Transverse colon (tissue), 4 donors: ENCODE results near the gene SMIM21. TPM values are rescaled to one million over a fixed set of nuclear protein-coding genes. Genes with fewer than 3 reads are reported as not detected.

Experiments
- DNase-seq: peaks from one replicate; pipeline ENCODE4 v3.0.0-alpha.2; 2019
- H3K27ac ChIP-seq, 4 donors: fragments of 200-600 bp; sonication (generic); 2 replicates each; pipeline ENCODE4 v1.5.1; 2016 to 2018; ENCODE audit warnings: inconsistent platforms in 4 of 4
- H3K27me3 ChIP-seq: fragments of 200-600 bp; sonication (generic); 2 replicates; pipeline ENCODE4 v1.5.1; 2017; ENCODE audit warnings: inconsistent platforms
- H3K36me3 ChIP-seq, 4 donors: fragments of 200-600 bp; sonication (generic); 2 replicates each; pipeline ENCODE4 v1.5.1; 2017 to 2019; ENCODE audit warnings: inconsistent platforms in 4 of 4
- H3K4me1 ChIP-seq, 4 donors: fragments of 200-600 bp; sonication (generic); 2 replicates each; pipeline ENCODE4 v1.5.1; 2017 to 2020; ENCODE audit warnings: inconsistent platforms in 4 of 4
- H3K4me3 ChIP-seq, 4 donors: fragments of 200-600 bp; sonication (generic); 1 replicate in 1 of 4; 2 replicates in 3 of 4; pipeline versions ENCODE4 v1.5.1 to v1.6.1; 2017 to 2019; ENCODE audit warnings: inconsistent platforms in 4 of 4
- H3K9me3 ChIP-seq, 2 donors: fragments of 200-600 bp; sonication (generic); 2 replicates each; pipeline ENCODE4 v1.5.1; 2017 to 2019; ENCODE audit warnings: inconsistent platforms in 2 of 2
- EP300 ChIP-seq: sonication (generic); formaldehyde crosslinking; IDR thresholded peaks from one replicate; pipeline ENCODE4 v1.6.1; 2017; ENCODE audit warnings: antibody characterized with exemption, low read depth
- POLR2A ChIP-seq: fragments of 450-650 bp; IDR thresholded peaks from one replicate; pipeline ENCODE4 v1.6.1; 2016; ENCODE audit warnings: antibody characterized with exemption, mild to moderate bottlenecking, moderate library complexity
- POLR2AphosphoS5 ChIP-seq, 3 donors: sonication (generic); formaldehyde crosslinking; IDR thresholded peaks; one replicate each; pipeline ENCODE4 v1.6.1; 2016; ENCODE audit warnings: antibody characterized with exemption in 3 of 3
- WGBS, 2 donors: methylation state at CpG; one replicate each; pipeline ENCODE4 v1.1.5; 2018; ENCODE audit warnings: low coverage in 1 of 2; 5-methylcytosine and 5-hydroxymethylcytosine counted together
- in situ Hi-C, 4 donors: fragments of 200-750 bp; cut with MboI; loops; one replicate each; pipeline versions ENCODE4 v1.15.0 to v1.15.1; 2017; ENCODE audit warnings: low sequenced_read_pairs in 3 of 4, low pct_ligation_motif_present in 1 of 4, low pct_unique_long_range_greater_than_20kb in 1 of 4
- intact Hi-C: fragments of 100-400 bp; cut with DNase I; formaldehyde crosslinking; loops from one replicate; pipeline ENCODE4 v1.15.1; 2023; ENCODE audit warnings: low total_unique reads
- total RNA-seq, 4 donors: library from RNA; depleted of rRNA; stranded (reverse); fragments of >200 nt; gene quantifications; one replicate each; pipeline ENCODE4 v1.1.0, GENCODE V29; 2016
- TF ChIP-seq, protein P1 (sequence below), 5 experiments: fragments of 200-600 bp in 3 of 5; fragments of 450-650 bp in 2 of 5; sonication (generic) in 3 of 5; IDR thresholded peaks; 1 replicate in 2 of 5; 2 replicates in 3 of 5; pipeline ENCODE4 v1.5.1; 2016 to 2017; ENCODE audit warnings: antibody characterized with exemption in 5 of 5, inconsistent platforms in 3 of 5, mild to moderate bottlenecking in 2 of 5, moderate library complexity in 1 of 5

Gene SMIM21
- total RNA-seq, 4 donors from 2014 or later, result not detected

DNA sequence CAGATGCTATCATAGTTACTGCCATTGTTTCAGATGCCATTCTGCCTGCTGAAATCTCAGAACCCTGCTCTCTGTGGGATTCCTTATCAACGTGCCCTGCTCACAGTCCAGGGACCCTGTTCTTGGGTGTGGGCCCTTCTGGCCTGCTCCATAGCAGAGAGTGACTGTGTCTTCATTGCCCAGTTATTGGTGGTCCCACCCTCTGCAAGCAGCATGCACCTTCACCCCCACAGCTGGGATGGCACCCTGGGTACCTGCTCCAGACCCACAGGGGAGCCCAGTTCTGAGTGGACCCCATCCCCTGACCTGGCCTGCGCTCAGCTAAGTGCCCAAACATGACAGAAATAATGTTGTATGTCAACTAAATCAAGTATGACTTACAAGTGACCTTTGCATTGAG, 36.6 kb downstream of the SMIM21 start:
- Histone ChIP-seq H3K4me3 (no peak overlapping the region), H3K9me3 (no peaks in the 10 kb centered on the region), H3K4me1 (no peaks in the 10 kb centered on the region), H3K36me3 (no peaks in the 10 kb centered on the region), H3K27ac (no peak overlapping the region), H3K27me3 (no peaks in the 10 kb centered on the region)
- WGBS, 2 donors, result 58 to 66% methylated on average over 2 of the region's 2 CpGs
- TF ChIP-seq POLR2A (no peak), POLR2AphosphoS5 (IDR thresholded peaks at IDR 0.05) (no peak), EP300 (no peak)
- TF ChIP-seq, protein P1, sequence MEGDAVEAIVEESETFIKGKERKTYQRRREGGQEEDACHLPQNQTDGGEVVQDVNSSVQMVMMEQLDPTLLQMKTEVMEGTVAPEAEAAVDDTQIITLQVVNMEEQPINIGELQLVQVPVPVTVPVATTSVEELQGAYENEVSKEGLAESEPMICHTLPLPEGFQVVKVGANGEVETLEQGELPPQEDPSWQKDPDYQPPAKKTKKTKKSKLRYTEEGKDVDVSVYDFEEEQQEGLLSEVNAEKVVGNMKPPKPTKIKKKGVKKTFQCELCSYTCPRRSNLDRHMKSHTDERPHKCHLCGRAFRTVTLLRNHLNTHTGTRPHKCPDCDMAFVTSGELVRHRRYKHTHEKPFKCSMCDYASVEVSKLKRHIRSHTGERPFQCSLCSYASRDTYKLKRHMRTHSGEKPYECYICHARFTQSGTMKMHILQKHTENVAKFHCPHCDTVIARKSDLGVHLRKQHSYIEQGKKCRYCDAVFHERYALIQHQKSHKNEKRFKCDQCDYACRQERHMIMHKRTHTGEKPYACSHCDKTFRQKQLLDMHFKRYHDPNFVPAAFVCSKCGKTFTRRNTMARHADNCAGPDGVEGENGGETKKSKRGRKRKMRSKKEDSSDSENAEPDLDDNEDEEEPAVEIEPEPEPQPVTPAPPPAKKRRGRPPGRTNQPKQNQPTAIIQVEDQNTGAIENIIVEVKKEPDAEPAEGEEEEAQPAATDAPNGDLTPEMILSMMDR (IDR thresholded peaks at IDR 0.05), result no peak
- DNase-seq, result no peak
- in situ Hi-C loops (no loop called here), intact Hi-C loops (loop anchor here (1.0 kb wide), 1 partner anchor 25 kb away; no protein-coding TSS in a partner anchor)

DNA sequence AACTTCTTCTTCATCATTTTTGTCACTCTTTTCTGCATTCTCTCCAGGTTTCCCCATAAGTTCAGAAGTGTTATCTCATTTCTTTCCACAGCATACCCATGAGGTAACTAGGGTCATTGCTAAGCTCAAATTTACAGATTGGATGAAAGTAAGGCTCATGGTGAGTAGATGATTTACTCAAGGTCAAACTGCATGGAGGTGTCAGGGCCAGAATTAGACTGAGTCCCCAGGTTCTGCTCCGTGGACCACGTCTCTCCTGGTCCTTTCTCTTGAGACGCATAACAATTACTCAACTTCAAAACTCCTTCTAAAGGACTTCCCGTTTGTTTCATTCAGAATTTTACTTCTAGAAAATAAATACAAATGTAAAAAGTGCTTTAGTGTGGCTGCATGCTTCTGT, 43.4 kb downstream of the SMIM21 start:
- no peaks in the 10 kb centered on the region for H3K4me1 ChIP-seq
- in situ Hi-C loops, result no loop called here
- no peak for DNase-seq
- no peak overlapping the region for H3K27ac ChIP-seq
- H3K36me3 ChIP-seq, result no peaks in the 10 kb centered on the region
- WGBS, 2 donors, result 47 to 65% methylated on average over 2 to 4 of the region's 4 CpGs
- no peak for TF ChIP-seq POLR2A
- intact Hi-C loops, result no loop called here
- H3K27me3 ChIP-seq, result no peaks in the 10 kb centered on the region
- no peaks in the 10 kb centered on the region for H3K9me3 ChIP-seq
- no peak overlapping the region for H3K4me3 ChIP-seq

DNA sequence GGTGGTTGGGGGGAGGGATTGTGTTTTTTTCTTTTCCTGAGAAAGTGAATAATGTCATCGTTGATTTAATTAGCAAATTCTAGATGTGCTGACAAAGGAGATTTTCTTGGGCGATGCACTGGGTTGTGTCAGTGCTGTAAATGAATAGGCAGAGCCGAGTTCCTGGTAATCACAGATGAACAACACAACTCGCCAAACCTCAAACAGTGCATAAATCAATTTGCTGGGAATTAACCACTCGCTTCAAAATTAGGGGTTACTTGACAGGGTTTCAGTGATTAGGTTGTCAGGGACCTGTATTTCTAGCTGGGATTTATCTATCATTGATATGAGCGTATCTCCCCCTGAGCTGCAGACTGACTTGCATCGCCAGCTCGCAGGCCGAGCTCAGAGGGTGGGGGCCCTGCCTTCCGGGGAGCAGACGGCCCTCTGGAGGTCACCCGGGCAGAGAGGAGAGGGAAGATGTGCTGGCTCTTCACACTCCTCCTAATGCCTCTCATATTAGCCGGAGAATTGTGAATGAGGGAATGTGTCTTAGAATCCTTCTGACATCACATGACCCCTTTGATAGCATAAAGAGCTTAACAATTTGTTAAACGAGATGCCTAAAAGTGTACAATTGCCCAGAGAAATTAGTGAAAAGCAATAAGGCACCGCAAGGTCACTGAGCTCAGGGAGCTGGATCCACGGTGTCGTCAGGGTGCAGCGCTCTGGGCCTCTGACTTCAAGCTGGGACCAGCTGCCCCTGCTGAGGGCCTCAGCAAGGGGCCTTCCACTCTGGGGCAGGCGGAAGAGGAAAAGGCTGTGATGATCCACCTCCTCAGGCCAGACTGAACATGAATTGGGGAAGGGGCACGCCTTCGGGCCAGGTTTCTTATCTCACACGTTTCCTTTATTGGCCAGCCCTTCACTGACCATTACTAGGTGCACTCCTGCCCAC, 48.9 kb downstream of the SMIM21 start:
- Histone ChIP-seq H3K9me3 (no peaks in the 10 kb centered on the region), H3K27me3 (no peaks in the 10 kb centered on the region), H3K27ac (no peak overlapping the region), H3K36me3 (no peaks in the 10 kb centered on the region), H3K4me3 (no peak overlapping the region), H3K4me1 (no peaks in the 10 kb centered on the region)
- intact Hi-C loops (no loop called here), in situ Hi-C loops (no loop called here)
- WGBS, 2 donors, result 79 to 81% methylated on average over 7 to 22 of the region's 22 CpGs
- no peak for DNase-seq
- TF ChIP-seq POLR2A (no peak), EP300 (no peak), POLR2AphosphoS5 (IDR thresholded peaks at IDR 0.05) (no peak)
- TF ChIP-seq, protein P1 (IDR thresholded peaks at IDR 0.05), result no peak

DNA sequence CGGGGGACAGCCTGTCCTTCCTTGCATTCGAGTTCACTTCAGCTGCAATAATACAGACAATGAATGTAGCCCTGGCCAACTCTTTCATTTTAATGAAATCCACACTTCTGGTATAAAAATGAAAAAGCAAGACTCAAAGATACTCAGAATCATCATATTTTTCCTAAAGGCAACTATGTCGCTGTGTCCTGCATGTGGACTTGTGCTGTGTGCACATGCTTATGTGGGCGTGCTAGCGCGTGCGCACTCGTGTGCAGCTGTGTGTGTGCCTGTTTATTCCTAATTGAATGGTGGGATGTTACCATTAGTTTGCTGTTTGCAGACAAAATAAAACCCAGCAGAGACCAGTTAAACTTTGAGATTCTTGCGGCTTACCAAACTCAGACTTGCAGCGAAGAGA, 49.6 kb downstream of the SMIM21 start:
- Histone ChIP-seq H3K4me3 (no peak overlapping the region), H3K4me1 (no peaks in the 10 kb centered on the region), H3K36me3 (no peaks in the 10 kb centered on the region), H3K27ac (no peak overlapping the region), H3K27me3 (no peaks in the 10 kb centered on the region), H3K9me3 (no peaks in the 10 kb centered on the region)
- TF ChIP-seq POLR2A, result no peak
- TF ChIP-seq, protein P1 (IDR thresholded peaks at IDR 0.05), result no peak
- no peak for TF ChIP-seq EP300
- no peak for TF ChIP-seq POLR2AphosphoS5 (IDR thresholded peaks at IDR 0.05)
- intact Hi-C loops (no loop called here), in situ Hi-C loops (no loop called here)
- DNase-seq, result no peak
- 88 to 89% methylated on average over 5 to 10 of the region's 10 CpGs for WGBS, 2 donors
